ENCODE measurements around the gene EP400.

GRCh38 chr12:131930510-131930909, 19.2 kb upstream of the EP400 start:
- no peak for TF ChIP-seq CTCF (conservative IDR thresholded peaks at IDR 0.05 in 1 of 2, IDR thresholded peaks at IDR 0.05 in 1 of 2; ENCODE audit: low read depth in 1 of 2, low read length in 2 of 2)
- no peak for TF ChIP-seq EZH2 (IDR thresholded peaks at IDR 0.05; ENCODE audit: low read length, missing control alignments)
